Activated naive CD4-positive, alpha-beta T cell treated with anti-CD3 and anti-CD28 coated beads, Interleukin-2, amount 50 U/mL, for 24 hours (primary cell): ENCODE measurements around the gene LRPPRC.

Experiments used
- H3K27ac Mint-ChIP-seq: one replicate; pipeline ENCODE4 v1.8.0; 2021; ENCODE audit warnings: mild to moderate bottlenecking, mixed read lengths
- H3K27me3 Mint-ChIP-seq: one replicate; pipeline ENCODE4 v1.8.0; 2021; ENCODE audit warnings: mixed read lengths
- H3K36me3 Mint-ChIP-seq: one replicate; pipeline ENCODE4 v1.8.0; 2021; ENCODE audit warnings: mixed read lengths
- H3K4me1 Mint-ChIP-seq: one replicate; pipeline ENCODE4 v1.8.0; 2021; ENCODE audit warnings: mixed read lengths
- H3K4me3 Mint-ChIP-seq: one replicate; pipeline ENCODE4 v1.8.0; 2021; ENCODE audit warnings: mild to moderate bottlenecking, mixed read lengths
- H3K9me3 Mint-ChIP-seq: one replicate; pipeline ENCODE4 v1.8.0; 2021; ENCODE audit warnings: mixed read lengths

The LRPPRC gene

GRCh38 chr2:43998263-43998662, 2.5 kb upstream of the LRPPRC start:
- Mint-ChIP-seq H3K36me3 (peaks cover 15% of the 10 kb centered on the region), H3K27ac (no peak overlapping the region), H3K4me3 (no peak overlapping the region), H3K4me1 (peaks cover 16% of the 10 kb centered on the region), H3K9me3 (no peaks in the 10 kb centered on the region), H3K27me3 (peaks cover 2% of the 10 kb centered on the region)

- Mint-ChIP-seq H3K27me3 (no peaks in the 10 kb centered on the region), H3K4me1 (peaks cover 55% of the 10 kb centered on the region), H3K4me3 (peak overlapping the region; percentile 92), H3K27ac (peak overlapping the region; percentile 60), H3K36me3 (peaks cover 38% of the 10 kb centered on the region), H3K9me3 (no peaks in the 10 kb centered on the region)
Observed at GRCh38 chr2:43993437-43993836, 2.4 kb downstream of the LRPPRC start.

- H3K9me3 Mint-ChIP-seq, result no peaks in the 10 kb centered on the region
- H3K4me3 Mint-ChIP-seq, result no peak overlapping the region
- H3K36me3 Mint-ChIP-seq, result peaks cover 46% of the 10 kb centered on the region
- H3K4me1 Mint-ChIP-seq, result peaks cover 79% of the 10 kb centered on the region
- H3K27ac Mint-ChIP-seq, result no peak overlapping the region
- H3K27me3 Mint-ChIP-seq, result no peaks in the 10 kb centered on the region
Observed at GRCh38 chr2:43989545-43989944, 6.2 kb downstream of the LRPPRC start.

- peaks cover 62% of the 10 kb centered on the region for H3K4me1 Mint-ChIP-seq
- H3K36me3 Mint-ChIP-seq, result peaks cover 29% of the 10 kb centered on the region
- no peaks in the 10 kb centered on the region for H3K27me3 Mint-ChIP-seq
- no peak overlapping the region for H3K4me3 Mint-ChIP-seq
- no peak overlapping the region for H3K27ac Mint-ChIP-seq
- H3K9me3 Mint-ChIP-seq, result no peaks in the 10 kb centered on the region
Observed at GRCh38 chr2:43986600-43986999, 9.2 kb downstream of the LRPPRC start.

GRCh38 chr2:43985359-43985758, 10.4 kb downstream of the LRPPRC start:
- Mint-ChIP-seq H3K27me3 (no peaks in the 10 kb centered on the region), H3K27ac (peak overlapping the region; percentile 0), H3K36me3 (peaks cover 32% of the 10 kb centered on the region), H3K4me3 (no peak overlapping the region), H3K4me1 (peaks cover 62% of the 10 kb centered on the region), H3K9me3 (no peaks in the 10 kb centered on the region)

- Mint-ChIP-seq H3K9me3 (no peaks in the 10 kb centered on the region), H3K4me1 (peaks cover 57% of the 10 kb centered on the region), H3K27me3 (no peaks in the 10 kb centered on the region), H3K36me3 (peaks cover 29% of the 10 kb centered on the region), H3K27ac (no peak overlapping the region), H3K4me3 (no peak overlapping the region)
Observed at GRCh38 chr2:43984533-43984932, 11.3 kb downstream of the LRPPRC start.

GRCh38 chr2:43980902-43981301, 14.9 kb downstream of the LRPPRC start:
- no peaks in the 10 kb centered on the region for H3K9me3 Mint-ChIP-seq
- peaks cover 17% of the 10 kb centered on the region for H3K36me3 Mint-ChIP-seq
- no peaks in the 10 kb centered on the region for H3K27me3 Mint-ChIP-seq
- peak overlapping the region; percentile 12 for H3K27ac Mint-ChIP-seq
- H3K4me1 Mint-ChIP-seq, result peaks cover 34% of the 10 kb centered on the region
- no peak overlapping the region for H3K4me3 Mint-ChIP-seq

GRCh38 chr2:43977677-43978375, 18.0 kb downstream of the LRPPRC start:
- peak overlapping the region; percentile 6 for H3K27ac Mint-ChIP-seq
- no peak overlapping the region for H3K4me3 Mint-ChIP-seq
- H3K9me3 Mint-ChIP-seq, result no peaks in the 10 kb centered on the region
- peaks cover 12% of the 10 kb centered on the region for H3K4me1 Mint-ChIP-seq
- no peaks in the 10 kb centered on the region for H3K27me3 Mint-ChIP-seq
- peaks cover 20% of the 10 kb centered on the region for H3K36me3 Mint-ChIP-seq

- H3K27me3 Mint-ChIP-seq, result no peaks in the 10 kb centered on the region
- peaks cover 25% of the 10 kb centered on the region for H3K36me3 Mint-ChIP-seq
- H3K9me3 Mint-ChIP-seq, result no peaks in the 10 kb centered on the region
- H3K4me1 Mint-ChIP-seq, result no peaks in the 10 kb centered on the region
- no peak overlapping the region for H3K4me3 Mint-ChIP-seq
- peak overlapping the region; percentile 35 for H3K27ac Mint-ChIP-seq
Observed at GRCh38 chr2:43960921-43961320, 34.9 kb downstream of the LRPPRC start.

GRCh38 chr2:43958397-43959275, 37.2 kb downstream of the LRPPRC start:
- Mint-ChIP-seq H3K4me1 (no peaks in the 10 kb centered on the region), H3K9me3 (no peaks in the 10 kb centered on the region), H3K27ac (no peak overlapping the region), H3K4me3 (no peak overlapping the region), H3K36me3 (peaks cover 25% of the 10 kb centered on the region), H3K27me3 (no peaks in the 10 kb centered on the region)

- Mint-ChIP-seq H3K4me3 (no peak overlapping the region), H3K27me3 (no peaks in the 10 kb centered on the region), H3K27ac (no peak overlapping the region), H3K36me3 (peaks cover 31% of the 10 kb centered on the region), H3K9me3 (no peaks in the 10 kb centered on the region), H3K4me1 (no peaks in the 10 kb centered on the region)
Observed at GRCh38 chr2:43950383-43951008, 45.3 kb downstream of the LRPPRC start.

GRCh38 chr2:43948370-43948769, 47.4 kb downstream of the LRPPRC start:
- Mint-ChIP-seq H3K9me3 (no peaks in the 10 kb centered on the region), H3K4me3 (no peak overlapping the region), H3K27ac (no peak overlapping the region), H3K27me3 (no peaks in the 10 kb centered on the region), H3K4me1 (no peaks in the 10 kb centered on the region), H3K36me3 (peaks cover 26% of the 10 kb centered on the region)

GRCh38 chr2:43946685-43947084, 49.1 kb downstream of the LRPPRC start:
- Mint-ChIP-seq H3K36me3 (peaks cover 21% of the 10 kb centered on the region), H3K4me3 (no peak overlapping the region), H3K4me1 (no peaks in the 10 kb centered on the region), H3K27ac (no peak overlapping the region), H3K27me3 (no peaks in the 10 kb centered on the region), H3K9me3 (no peaks in the 10 kb centered on the region)

GRCh38 chr2:43945439-43945838, 50.4 kb downstream of the LRPPRC start:
- H3K4me1 Mint-ChIP-seq, result no peaks in the 10 kb centered on the region
- peaks cover 21% of the 10 kb centered on the region for H3K36me3 Mint-ChIP-seq
- no peaks in the 10 kb centered on the region for H3K9me3 Mint-ChIP-seq
- H3K27me3 Mint-ChIP-seq, result no peaks in the 10 kb centered on the region
- no peak overlapping the region for H3K27ac Mint-ChIP-seq
- H3K4me3 Mint-ChIP-seq, result no peak overlapping the region

GRCh38 chr2:43944915-43945314, 50.9 kb downstream of the LRPPRC start:
- H3K9me3 Mint-ChIP-seq, result no peaks in the 10 kb centered on the region
- no peaks in the 10 kb centered on the region for H3K4me1 Mint-ChIP-seq
- peaks cover 22% of the 10 kb centered on the region for H3K36me3 Mint-ChIP-seq
- no peak overlapping the region for H3K4me3 Mint-ChIP-seq
- H3K27ac Mint-ChIP-seq, result no peak overlapping the region
- no peaks in the 10 kb centered on the region for H3K27me3 Mint-ChIP-seq
